SK-MEL-5 (cell line): ENCODE results near the gene DOCK9. TPM values are rescaled to one million over a fixed set of nuclear protein-coding genes. Genes with fewer than 3 reads are reported as not detected.

ENCODE experiments used
- DNase-seq: peaks from one replicate; pipeline ENCODE4 v3.0.0-alpha.2; 2016; ENCODE audit warnings: low read depth, low spot score
- in situ Hi-C: cut with HindIII; loops from 2 replicates; pipeline ENCODE4 v1.10.0; 2016; ENCODE audit warnings: low sequenced_read_pairs, high pct_unique_total_duplicates, low pct_unique_long_range_greater_than_20kb
- total RNA-seq: library from RNA; depleted of rRNA; stranded (reverse); fragments of >200 nt; shearing (Covaris generic); gene quantifications from 2 replicates; pipeline ENCODE4 v1.2.3, GENCODE V29; 2014

DOCK9 gene
- total RNA-seq, 1 experiment from 2014 or later = 14.3 TPM

DNA sequence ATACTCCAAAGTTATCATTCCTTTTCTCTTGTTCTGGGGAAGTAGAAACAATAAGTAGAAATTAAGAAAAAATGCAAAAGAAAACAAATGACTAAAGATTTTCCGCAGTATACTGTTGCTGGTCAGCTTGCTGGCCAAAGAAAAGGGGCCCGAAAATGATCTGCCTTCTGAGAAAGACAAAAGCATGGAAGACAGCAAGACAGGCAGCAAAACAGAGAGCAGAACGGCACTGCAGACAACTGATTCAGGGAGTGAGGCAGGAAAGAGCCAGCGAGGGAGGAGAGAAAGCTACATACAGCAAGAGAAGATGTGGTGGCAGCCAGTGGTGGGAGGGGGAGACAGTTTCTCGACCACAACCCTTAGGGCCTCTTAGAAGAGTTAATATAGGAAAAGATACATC is 5.3 kb upstream of the DOCK9 start:
- DNase-seq = no peak
- in situ Hi-C loops = no loop called here

DNA sequence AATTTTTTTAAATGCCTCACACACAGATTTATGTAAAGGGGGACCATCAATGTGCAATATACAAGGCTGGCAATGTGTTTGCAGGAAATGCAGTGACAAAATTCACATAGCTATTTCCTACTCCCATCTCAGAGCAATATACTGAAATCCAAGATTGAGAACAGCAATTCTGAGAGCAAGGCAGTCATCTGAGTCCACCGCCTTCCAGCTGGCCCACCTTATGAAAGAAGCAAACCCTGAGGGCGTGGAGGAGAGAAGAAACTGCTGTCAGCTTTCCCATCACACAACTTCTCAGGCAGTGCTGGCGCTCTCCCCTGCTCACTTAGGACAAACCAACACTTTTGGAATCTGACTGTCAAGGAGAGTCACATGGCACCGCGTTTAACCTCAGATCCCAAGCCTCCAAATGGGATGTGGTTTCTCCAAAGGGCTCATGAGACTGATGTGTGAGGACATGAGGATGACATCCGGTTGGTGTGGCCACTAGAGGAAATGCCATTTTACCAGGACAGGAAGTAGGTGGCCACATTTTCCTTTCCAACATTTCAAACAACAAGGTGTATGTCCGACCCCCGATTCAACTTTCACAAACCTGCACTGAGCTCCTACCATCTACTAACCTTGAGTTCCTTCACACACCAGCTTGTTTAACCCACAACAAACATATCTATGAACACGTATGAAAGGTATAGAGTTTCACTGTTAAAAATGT is 3.7 kb upstream of the DOCK9 start:
- in situ Hi-C loops = no loop called here
- DNase-seq = peak; percentile 59

DNA sequence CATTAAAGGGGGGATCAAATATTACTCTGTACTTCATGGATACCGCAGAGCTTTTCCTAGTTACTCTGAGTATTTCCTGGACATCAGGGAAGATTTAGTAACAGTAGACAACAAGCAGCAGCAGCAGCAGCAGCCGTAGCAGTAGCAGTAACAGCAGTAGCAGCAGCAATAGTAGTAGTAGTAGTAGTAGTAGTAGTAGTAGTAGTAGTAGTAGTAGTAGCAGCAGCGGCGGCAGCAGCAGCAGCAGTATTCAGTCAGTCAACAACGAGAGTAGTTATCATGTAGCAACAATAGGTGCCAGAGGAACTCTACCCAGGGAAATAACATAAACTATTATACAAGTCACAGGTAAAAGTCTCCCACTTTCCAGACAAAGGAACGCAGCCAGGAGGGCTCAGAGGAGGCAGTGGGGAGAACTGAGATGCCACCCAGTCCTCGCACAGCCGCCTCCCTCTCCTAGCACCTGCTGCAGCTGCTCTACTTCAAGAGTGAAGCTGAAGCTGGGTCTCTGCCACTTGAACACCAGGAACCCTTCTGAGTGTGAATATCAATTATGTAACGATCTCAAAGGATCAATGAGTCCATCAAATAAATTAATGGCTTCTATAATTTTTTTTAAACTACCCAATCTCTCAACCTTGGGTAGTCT is 1.3 kb upstream of the DOCK9 start:
- in situ Hi-C loops = no loop called here
- DNase-seq = no peak

DNA sequence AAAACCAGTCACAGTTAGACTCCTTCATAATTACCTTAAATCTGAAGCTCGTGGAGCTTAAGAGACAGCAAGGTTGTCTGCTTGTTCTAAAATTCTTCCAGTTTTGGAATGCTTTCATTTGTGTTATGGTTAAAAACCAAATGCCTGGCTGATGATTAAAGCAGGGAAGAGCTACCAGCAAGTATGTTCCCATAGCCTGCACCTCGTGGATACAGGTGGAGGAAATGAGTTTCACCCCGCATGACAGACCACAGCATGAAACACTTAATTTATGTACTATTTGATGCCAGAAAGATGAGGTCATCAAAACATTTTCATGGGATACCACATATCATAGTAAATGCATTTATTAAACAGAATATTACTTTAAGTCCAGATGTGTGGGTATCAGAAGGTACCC is 416 bp upstream of the DOCK9 start:
- DNase-seq = no peak
- in situ Hi-C loops = no loop called here

DNA sequence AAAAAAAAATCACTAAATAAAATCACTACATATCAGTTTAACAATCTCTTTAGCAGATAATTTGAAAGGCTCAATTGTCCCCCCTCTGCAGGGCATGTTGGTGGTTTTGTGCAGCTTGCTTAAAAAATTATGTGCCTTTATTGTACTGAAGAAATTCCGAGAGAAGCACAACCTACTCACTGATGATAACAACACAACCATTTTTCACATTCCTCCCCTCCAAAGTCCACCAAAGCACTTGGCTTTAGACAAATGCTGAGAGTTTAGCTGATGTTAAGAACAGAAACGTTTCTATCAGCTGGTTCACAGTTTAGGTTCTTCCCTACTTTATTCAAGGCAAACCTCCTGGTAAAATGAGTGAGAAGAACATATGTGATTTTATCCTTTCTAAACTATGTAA is 923 bp downstream of the DOCK9 start:
- in situ Hi-C loops = no loop called here
- DNase-seq = peak; percentile 59

DNA sequence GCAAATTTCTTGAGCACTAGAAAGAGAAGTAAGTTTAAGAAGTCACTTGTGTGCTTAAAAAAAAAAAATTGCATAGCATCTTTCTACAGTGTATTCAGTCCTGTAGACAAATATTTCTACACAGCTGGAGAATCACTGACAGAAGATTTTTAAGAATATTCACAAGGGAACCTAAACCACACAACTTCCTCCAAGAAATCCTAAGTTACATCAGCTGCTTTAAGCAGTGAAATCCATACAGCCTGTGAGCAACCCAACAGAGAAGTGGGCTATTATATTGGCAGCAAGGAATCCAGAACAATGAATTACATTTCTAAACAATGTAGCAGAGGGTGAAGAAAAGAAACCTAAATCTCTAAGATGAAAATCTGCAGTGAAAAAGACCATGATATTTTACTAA is 1.5 kb downstream of the DOCK9 start:
- in situ Hi-C loops = no loop called here
- peak; percentile 58 for DNase-seq

DNA sequence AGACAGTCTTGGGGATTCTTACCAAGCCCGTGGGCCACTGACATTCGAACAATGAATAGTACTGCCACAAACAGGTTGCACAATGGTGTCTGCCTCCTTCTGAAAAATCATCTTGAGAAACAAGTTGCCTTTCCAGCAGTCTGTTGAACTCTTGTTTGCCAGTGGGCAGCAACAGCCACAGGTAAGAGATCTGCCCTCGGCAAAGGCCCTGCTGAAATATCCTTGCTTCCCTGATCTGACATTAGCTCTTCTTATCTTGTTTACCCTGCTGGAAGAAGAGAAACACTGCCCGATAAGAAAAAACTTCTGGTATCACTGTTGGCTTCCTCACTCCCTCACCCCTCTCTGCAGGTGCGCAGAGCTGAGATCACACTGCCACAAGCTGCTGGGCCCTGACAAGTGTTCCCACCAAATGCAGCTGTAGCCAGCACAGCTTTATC is 2.0 kb downstream of the DOCK9 start:
- in situ Hi-C loops = no loop called here
- no peak for DNase-seq

DNA sequence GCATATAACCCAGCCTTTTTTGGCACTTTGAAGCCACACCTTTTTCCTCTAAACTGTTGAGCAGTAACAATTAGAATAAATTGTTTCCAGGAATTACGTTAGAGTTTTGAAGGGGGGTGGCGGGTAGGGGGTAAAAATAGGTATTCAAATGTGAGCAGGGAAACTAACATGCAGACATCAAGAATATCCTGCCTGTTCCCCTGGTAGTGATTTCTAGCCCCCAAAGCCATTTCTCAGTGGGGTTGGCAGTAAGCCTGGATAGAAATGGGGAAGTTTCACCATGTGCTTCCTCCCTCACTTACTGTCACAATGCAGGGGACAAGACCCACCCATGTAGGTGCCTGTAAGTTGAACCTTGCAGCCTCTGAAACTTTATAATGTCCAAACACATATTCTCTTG is 3.8 kb downstream of the DOCK9 start:
- DNase-seq = no peak
- in situ Hi-C loops = no loop called here

DNA sequence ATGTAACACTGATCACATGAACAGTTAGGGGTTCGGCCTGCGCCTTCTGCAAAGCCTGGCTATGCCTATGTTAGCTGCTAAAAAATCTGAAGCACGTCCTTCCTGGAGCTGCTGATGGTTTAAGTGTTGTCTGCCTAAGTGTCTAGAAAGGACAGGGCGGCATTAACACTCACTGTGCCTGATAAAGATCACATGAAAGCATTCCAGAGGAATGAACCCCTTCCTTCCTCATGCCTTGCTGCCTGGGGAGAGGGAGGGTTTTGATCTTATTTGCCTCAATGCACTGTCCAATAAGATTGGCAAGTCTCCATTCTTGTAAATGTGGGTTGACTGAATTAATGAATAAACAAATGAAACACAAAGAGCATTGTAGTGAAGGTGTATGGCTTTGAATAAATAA is 5.2 kb downstream of the DOCK9 start:
- in situ Hi-C loops = no loop called here
- DNase-seq = no peak

DNA sequence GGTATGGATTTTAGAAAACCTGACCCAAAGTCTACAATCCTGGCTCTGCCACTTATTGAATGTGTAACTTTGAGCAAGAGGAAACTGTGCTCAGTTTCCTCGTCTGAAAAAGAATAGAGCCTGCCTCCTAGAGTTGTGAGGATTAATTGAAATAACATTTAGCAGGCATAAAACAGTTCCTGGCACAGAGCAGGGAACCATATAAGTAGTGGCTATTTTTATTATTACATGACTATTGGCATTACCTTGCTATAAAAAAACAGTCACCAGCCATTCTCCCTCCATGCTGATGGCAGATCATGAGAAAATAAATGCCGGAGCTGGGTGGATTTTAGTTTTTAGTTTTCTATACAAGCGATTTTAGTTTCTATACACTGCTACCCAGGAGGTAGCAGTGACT is 5.8 kb downstream of the DOCK9 start:
- in situ Hi-C loops = no loop called here
- no peak for DNase-seq

DNA sequence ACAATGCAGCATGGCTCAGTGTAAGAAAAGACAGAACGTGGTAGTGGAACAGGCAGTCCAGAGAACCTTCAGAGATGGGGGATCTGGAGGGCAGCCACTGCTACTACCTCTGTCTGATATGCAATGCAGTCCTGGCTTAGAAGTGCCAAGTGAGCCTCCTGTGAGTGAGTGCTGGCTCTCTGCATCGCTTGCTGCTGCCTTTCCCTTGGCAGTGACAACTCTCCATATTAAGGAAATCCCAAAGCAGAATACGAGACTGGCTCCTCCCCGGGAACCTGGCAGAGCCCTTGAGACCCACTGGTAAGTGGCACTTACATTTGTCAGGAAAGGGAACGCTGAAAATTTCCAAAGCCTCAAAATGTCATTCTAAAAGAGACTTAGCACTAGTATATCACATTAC is 7.5 kb downstream of the DOCK9 start:
- in situ Hi-C loops = no loop called here
- no peak for DNase-seq

DNA sequence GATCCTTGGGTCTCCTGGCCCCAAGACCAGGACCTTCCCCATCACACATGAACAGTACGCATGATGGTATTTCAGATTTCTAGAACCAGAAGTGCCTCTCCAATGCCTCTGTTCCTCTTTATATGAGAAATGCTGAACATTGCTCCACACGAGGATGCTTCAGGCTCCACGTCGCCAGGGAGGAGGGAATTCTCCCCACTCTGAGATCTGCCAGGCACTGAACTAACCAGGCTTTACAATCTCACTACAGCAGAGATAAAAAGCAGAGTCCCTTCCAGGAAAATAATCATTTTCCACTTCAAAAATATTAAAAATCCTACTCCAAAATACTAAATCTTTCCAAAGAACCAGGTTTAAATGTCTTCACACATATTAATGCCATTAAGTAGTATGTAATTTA is 10.4 kb downstream of the DOCK9 start:
- in situ Hi-C loops = no loop called here
- DNase-seq = no peak

DNA sequence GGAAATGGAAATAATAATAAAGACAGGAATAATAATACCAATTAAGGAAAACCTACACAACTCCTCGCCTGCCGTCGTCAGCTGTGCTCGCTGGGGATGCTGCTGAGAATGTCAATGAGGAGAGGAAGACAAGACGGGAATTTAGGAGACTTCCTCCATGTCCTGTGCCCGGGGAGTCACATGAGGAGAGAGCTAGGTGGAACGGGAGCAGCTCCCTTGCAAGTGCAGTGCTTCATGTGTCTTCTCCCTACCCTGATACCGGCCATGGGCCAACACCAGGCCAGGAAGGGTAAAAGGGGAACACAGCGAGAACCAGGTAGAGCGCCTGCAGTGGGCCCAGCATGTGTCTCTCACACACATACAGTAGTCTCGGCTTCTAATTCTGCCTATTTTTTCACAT is 11.8 kb downstream of the DOCK9 start:
- in situ Hi-C loops = no loop called here
- no peak for DNase-seq

DNA sequence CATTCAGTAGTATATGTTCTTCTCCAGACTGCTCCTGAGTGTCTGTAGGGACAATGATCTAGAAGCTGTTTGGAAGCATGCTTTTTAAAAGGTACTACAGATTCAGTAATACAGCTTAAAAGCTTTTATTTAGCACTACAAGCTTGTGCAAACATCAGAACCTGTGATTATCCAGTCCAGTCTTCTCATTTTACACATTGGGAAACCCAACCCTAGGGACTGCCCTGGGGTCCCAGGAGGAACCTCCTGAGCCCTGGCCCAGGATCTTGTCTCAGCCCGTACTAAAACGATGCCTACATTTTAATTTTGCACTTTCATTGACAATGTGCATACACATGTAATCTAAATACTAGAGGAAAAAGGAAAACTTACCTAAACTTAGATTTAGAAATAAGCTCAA is 12.5 kb downstream of the DOCK9 start:
- DNase-seq = no peak
- in situ Hi-C loops = no loop called here

DNA sequence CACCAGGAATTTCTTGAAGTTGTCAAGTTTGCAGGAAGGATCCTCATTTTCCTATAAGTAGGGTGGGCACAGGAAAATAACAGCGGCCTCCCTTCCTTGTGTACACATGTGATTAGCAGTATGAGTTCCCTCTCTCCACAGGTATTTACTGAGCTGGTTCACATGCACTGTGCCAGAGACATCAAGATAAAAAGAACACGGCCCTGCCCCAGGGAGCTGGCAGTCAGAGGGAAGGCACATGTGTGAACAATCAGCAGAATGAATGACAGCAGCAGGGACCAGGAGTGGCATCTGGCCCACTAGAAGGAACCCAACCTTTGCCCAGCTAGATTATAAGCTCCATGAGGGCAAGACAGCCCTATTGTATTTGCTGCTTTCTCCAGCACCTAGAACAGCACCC is 13.9 kb downstream of the DOCK9 start:
- no peak for DNase-seq
- in situ Hi-C loops = no loop called here

DNA sequence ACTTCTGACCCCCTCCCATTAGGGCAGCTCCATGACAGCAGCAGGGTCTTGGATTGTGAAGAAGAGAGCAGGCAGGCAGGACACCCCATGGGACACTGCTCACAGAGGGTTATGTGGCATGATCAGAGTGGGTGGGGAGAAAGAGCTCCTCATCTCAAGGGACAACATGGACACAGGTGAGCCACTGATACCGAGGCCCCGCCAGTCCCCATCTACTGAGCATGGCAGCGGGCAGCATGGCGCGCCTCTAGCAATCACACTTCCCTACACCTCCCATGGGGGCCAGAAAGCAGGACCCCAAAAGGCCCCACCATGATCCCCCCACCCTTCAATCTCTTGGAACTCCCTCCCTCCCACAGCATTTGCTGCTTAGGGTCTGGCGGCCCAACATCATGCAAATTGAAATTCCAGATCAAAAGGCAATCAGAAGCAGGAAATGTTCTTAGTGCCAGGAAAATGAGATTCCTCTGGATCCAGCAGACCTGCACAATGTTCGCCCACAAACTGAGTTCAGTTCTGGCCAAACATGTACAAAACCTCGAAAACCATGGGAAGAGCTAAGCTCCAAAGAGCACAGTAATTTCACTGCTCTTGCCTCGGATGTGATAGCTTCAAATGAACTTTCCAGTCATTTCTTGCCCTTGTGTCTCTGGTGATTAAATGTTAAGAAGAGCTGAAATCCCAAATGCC is 14.8 kb downstream of the DOCK9 start:
- DNase-seq = no peak

DNA sequence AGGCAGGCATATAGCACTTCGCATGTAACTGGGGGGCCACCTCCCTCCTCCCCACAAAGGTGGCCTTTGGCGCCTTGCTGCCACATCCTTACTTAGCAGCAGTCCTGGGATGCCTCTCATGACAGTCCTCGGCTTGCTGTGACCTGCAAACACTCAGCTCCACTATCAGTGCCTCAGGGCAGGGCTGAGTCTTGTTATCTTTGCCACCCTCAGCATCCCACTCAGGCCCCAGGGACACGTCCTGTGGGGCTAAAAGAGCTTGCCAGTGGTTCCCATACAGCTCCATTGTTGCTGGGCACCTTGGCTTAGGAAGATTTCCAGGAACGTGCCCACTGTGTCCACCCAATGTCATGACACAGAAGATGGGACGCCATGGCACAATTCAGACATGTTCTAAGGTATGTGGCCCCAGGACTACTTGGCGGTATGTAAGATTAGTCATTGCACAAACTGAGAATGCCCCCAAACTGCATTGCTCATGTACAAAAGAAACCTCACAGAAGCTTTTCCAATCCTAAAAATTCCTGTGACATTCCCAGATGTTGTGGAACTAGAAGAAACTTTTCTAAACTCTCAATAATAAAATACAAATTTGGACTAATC is 16.3 kb downstream of the DOCK9 start:
- in situ Hi-C loops = no loop called here
- DNase-seq = no peak

More for the DNA sequence above, 14.8 kb downstream of the DOCK9 start:
- in situ Hi-C loops = no loop called here

DNA sequence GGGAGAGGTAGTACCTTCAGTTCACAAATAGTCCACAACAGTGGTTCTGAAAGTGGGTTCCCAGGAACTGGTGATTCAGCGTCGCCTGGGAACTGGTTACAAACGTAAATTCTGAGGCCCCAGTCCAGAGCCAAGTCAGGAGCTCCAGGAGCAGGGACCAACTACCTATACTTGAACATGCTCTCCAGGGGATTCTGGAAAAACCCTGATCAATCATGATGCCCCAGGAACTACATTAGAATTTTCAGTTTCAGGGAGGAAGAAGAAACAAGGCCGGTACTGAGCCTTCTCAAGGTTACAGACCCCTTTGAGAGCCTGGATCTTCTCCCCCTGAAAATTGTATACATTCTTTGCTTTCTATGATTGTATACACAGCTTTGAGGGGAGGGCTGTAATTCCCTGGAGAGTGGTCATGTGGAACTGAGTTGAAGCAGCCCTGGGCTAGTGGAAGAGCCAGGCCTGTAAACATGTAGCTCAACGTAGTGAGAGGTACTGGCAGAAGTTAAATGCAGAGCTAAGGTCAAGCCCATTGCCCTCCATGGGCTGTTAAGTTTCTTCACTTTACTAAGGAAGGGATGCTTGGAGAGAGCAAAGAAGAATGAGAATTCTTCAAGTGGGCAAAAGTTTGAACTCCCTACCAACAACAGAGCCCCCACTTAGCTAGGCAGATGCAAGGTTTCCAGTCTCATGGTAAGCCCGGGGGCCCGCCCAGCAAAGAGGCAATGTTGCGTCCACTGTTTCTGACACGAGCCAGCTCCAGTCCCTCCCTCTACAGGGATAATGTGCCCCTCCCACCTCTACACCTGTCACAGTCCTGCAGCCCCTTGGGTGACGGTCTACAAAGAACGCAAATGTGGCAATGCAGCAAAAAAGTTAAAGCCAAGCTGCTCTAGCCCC is 17.0 kb downstream of the DOCK9 start:
- no peak for DNase-seq
- in situ Hi-C loops = no loop called here
